NCI-H2081 treated with DMSO at 0.1 percent for 48 hours (cell line): ENCODE data around the gene SWT1.
"Not testable (repeated sequence)": the region's sequence is repeated elsewhere in the genome, so short reads cannot be mapped to it uniquely, and the experiment has no call there.

ENCODE experiments used
- DNase-seq: peaks from one replicate; lab custom pipeline; 2025; lab: John Stamatoyannopoulos, UW

SWT1 gene

DNA sequence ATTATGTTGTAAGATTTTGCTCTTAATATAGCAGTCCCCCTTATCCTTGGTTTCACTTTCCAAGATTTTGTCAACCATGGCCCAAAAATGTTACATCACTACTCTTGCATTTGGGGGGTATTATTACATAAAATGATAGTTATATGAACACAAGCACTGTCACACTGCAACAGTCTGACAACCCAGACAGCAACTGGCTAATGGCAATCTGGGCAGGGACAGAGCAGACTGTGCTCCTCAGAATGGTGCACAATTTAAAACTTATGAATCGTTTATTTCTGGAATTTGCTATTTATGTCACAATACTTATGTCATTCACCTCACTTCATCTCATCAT lies 162.1 kb downstream of the SWT1 start:
- no peak for DNase-seq

DNA sequence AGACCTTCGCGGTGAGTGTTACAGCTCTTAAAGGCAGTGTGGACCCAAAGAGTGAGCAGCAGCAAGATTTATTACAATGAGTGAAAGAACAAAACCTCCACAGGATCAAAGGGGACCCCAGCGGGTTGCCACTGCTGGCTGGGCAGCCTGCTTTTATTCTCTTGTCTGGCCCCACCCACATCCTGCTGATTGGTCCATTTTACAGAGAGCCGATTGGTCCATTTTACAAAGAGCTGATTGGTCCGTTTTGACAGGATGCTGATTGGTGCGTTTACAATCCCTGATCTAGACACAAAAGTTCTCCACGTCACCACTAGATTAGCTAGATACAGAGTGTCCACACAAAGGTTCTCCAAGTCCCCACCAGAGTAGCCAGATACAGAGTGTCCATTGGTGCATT lies 164.1 kb downstream of the SWT1 start:
- not testable (repeated sequence) for DNase-seq

DNA sequence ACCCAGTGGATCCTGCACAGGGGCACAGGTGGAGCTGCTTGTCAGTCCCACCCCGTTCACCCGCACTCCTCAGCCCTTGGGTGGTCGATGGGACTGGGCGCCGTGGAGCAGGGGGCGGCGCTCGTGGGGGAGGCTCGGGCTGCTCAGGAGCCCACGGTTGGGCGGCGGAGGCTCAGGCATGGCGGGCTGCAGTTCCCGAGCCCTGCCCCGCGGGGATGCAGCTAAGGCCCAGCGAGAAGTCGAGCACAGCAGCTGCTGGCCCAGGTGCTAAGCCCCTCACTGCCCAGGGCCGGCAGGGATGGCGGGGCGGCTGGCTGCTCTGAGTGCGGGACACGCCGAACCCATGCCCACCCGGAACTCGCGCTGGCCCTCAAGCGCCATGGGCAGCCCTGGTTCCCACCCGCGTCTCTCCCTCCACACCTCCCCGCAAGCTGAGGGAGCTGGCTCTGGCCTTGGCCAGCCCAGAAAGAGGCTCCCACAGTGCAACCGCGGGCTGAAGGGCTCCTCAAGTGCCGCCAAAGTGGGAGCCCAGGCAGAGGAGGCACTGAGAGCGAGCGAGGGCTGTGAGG lies 164.8 kb downstream of the SWT1 start:
- not testable (repeated sequence) for DNase-seq

DNA sequence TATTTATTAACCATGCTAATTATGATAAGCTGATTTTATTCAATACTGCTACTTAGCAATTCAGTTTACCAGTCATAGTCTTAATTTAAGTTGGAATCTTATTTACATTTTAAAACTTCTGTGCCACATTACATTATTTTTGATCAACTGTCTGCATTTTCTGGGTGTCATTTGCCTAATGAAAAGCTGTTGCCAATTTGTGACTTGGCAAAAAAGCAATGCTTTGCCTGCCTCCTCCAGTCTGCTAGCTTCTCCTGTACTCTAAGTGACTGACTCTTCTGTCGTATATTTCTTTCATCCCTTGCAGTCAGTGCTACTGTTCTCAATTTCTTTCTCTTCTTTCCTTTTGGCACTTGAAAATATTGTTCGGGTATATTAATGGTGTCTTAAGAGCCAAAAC lies 165.7 kb downstream of the SWT1 start:
- no peak for DNase-seq

DNA sequence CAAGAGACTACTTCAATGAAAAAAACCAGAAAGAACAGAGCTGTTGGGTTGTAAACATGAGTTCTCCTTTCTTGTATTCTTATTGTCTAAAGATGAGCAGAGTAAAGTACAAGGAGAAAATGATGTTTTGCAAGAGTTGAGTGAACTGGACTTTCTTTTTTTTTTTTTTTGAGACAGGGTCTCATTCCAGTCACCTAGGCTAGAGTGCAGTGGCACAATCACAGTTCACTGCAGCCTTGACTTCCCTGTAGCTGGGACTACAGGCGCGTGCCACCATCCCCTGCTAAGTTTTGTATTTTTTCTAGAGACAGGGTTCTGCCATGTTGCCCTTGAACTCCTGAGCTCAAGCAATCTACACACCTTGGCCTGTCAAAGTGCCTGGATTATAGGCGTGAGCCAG lies 167.2 kb downstream of the SWT1 start:
- no peak for DNase-seq

DNA sequence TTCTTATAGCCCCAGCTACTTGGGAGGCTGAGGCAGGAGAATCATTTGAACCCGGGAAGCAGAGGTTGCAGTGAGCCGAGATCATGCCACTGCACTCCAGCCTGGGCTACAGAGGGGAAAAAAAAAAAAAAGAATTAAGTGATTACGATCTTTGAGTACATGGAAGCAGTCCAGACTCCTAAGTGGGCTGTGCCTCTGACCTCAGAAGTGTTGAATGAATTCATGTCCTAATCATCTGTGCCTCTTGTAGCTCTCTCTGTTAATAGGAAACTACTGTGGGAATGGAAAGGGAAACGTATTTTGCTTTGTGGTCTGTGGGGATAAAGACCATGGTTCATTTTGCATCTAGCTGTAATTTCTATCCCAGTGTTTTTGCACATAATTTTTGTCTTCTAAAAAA lies 168.4 kb downstream of the SWT1 start:
- no peak for DNase-seq

DNA sequence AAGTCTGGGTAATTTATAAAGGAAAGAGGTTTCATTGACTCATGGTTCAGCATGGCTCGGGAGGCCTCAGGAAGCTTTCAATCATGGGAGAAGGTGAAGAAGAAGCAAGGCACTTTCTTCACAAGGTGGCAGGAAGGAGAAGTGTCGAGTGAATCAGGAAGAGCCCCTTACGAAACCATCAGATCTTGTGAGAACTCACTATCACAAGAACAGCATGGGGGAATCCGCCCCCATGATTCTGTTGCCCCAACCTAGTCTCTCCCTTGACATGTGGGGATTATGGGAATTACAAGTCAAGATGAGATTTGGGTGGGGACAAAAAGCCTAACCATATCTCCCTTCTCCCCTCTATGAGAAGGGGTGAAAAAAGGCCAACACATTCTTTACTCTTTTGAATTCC lies 171.3 kb downstream of the SWT1 start:
- no peak for DNase-seq

DNA sequence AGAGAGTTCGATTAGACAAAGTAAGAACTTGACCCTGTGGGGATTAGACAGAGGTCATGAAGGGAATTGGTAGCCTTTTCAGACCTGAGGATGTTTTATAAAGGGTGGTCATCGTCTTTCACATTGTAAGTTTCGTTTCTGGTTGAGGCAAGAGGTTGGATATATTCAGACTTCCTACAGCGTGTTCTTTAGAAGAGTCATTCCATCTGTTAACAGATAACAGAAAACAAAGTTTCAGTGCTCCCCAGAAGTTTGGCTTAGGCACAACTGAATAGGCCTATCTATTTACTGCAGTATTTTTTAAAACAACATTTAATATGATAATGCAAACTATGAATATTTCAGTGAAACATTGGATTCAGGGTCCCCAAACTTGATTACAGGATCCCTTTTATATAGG lies 177.2 kb downstream of the SWT1 start:
- no peak for DNase-seq

DNA sequence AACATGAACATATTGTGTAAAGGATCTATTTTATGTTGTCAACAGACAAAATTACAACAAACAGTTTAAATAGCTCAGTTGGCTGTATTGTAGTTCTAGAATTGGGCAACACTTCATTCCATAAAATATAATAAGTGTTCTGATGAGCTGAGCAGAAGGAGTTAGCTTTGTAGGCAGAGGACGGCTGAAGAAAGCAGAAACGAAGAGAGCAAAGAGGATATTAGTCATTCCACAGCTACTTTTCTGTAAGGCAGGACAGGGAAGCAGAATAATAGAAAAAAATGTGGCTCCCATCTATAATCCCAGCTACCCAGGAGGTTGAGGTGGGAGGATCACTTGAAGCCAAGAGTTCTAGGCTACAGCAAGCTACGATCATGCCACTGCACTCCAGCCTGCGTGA lies 180.3 kb downstream of the SWT1 start:
- no peak for DNase-seq

DNA sequence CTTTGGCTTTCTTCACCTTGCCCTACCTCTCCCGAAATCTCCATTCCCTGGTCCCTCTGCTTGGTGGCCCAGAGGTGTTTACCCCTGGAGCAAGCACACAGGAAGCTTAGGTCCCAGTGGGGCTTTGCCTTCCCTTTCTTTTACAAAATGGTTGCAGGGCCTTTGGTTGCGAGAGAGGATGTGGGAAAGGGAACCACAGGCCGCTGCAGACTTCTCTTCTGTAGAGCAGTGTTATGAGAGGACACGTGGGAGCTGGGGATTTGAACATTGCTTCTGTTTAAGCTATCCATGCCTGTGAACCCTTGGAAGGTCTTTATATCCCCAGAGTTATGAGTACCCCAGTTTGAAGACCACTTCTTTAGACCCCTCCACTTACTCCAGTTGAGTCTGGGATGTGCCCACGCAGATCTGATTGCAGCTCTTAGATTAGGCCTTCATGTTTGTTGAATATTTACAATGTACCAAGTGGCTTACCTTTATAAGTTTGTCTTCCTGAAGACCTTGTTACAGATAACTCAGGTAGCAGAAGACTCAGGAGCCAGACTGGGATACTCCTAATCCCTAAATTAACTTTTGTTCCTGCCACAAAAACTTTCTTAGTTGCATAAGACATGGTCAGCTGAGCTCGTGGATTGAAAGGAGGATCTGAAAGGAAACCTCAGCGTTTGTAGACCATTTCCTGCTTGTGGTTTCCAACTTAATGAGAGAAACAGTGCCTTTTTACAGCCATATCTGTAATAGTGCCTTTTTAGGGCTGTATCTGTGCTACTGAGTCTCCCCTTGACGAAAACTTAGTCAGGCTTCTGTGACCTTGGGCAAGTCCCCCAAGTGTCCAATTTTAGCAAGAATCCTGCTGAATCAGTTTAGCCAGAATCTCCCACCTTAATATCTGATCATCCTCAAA lies 182.0 kb downstream of the SWT1 start:
- DNase-seq = no peak

DNA sequence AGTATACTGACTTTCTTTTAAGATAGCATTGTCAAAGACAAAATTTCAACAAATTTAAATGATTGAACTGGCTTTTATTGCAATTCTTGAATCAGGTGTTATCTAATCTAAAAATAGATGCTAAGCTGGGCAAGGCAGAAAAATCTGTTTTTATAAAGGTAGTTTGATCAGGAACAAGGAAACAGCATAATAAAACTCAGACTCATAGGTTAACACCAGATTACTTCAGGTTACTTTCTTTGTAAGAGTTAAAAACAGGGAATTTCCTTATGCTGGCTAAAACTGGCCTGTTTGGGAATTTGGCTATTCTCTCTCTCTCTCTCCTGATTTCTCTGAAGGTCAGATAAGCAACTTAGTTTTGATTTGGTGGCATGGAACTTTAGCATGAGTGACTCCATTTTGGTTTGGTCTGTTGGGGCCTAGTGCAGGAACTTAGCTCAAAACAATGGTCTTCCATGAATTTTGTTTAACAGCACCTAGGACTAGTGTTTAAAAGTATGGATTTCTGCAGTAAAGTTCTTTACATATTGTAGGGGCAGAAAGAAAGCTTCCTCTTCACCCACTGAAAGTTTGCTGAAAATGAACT lies 184.3 kb downstream of the SWT1 start:
- no peak for DNase-seq
